ENCODE data around the gene TMEM236.

DNA sequence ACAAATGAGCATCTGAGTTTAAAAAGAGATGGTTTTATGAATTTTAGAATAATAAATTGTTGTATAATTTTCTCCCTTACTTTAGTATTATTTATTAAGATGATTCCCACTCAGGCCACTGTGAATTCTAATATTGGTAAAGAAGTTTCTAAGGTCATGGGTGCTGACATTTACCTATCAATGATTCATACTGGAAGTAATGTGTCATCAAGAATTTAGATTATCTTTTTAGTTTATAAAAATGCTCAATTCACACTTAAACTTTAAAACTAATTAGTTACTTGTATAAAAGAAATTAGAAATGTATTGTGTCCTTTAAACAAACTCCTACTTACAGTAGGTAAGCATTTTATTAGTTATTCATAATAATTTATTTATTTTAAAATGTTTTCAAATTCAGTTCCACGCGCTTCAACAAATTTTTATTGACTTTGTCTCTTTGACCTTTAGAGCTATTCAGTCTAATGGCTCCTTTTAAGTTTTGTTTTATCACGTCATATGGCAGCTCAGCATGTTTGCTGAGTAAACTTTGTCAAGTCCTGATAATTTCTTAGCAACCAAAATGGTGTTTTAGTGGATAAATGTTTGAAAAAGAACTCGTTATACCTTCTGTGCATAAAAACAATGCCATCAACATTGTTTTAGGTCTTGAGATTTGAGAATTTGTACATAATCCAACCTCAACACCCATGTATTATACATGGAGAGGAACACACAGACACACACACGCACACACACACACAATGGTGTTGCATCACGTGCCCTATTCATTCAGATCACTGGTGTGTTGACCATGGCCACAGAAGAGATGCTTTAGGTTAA is 42.0 kb downstream of the TMEM236 start:
- no peak for TF ChIP-seq CTCF (IDR thresholded peaks at IDR 0.05)
- TF ChIP-seq EP300 (IDR thresholded peaks at IDR 0.05), result no peak

Data from gastroesophageal sphincter (tissue), 3 donors.